ENCODE results near the gene SH2D3C.

Gene SH2D3C

GRCh38 chr9:127808347-127809001, 30.0 kb upstream of the SH2D3C start:
- DNase-seq: no peak

DNA sequence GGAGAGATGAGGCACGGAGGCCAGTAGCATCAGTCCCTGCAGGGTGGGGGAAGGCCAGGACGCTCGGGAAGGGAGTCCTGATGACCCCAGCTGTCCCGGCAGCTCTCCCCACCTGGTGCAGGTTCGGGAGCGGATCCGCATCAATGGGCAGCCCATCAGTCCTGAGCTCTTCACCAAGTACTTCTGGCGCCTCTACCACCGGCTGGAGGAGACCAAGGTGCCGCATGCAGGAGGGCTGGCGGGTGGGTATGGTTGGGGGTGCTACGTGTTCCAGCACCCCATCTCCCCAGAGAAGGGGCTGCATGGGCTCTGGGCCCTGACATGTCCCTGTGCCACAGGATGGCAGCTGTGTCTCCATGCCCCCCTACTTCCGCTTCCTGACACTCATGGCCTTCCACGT, 28.4 kb upstream of the SH2D3C start:
- no peak for DNase-seq

DNA sequence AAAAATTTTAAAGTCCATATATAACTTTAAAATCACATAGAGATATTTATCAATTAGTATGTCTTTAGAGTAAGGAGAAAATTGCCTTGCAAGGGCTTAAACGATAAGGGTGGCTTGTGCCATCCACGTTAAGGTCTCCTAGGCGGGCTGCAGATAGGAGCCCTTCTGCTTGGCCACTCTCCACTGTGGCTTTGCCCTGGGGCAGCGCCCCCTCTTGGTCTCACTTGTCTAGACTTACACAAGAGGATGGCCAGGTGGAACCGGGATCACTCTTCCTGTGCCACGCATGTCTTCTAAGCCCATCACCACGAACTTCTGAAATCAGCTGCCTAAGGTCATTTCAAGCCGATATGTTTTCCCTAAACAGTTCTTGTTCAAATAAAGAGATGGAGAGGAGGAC, 27.2 kb upstream of the SH2D3C start:
- DNase-seq: peak; percentile 25 to 44

DNA sequence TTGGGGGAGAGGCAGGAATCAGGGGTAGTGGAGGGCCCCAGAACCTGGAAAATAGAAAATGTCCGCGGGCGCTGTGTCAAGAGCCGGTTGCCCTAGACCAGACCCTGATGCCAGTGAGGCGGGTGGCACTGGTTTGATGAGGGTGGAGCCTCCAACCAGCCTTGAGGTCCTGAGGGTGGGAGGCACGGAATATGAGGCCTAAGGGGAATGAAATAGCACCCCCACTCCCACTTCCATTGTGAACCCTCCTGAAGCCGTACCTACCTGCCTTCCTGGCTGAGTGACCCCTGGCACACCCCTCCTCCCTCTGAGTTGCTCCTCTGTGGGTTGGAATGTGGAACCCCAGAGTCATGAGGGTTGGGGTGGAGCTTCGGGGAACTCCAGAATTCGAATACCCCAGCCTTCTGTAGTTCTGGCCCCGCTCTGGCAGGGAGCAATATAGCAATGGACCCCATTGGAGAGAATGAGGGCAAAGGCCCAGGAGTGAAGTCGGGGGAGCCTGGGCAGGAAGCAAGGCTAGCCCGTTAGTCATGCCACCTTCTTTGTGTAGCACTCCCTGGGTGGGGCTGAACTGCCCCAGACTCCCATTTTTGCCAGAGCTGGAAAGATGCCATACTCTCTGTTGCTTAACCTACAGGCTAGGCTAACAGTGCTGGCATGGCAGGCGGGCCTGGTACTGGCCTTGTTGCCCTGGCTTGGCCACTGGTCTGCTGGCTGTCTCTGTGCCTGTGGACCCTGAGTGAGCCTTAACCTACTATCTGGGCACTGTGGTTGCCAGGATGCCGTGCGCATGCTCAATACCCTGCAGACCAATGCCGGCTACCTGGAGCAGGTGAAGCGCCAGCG, 25.3 kb upstream of the SH2D3C start:
- DNase-seq: peak; percentile 41 to 65

GRCh38 chr9:127802576-127803443, 24.3 kb upstream of the SH2D3C start, which contains the start of gene FPGS:
TSS of gene FPGS (plus strand) at chr9:127802882. CDS start at chr9:127802925, 43 bp downstream.
- DNase-seq: peak; percentile 70 to 87

GRCh38 chr9:127801955-127802575, 23.6 kb upstream of the SH2D3C start:
- peak; percentile 70 to 72 for DNase-seq

GRCh38 chr9:127796852-127797370, 18.4 kb upstream of the SH2D3C start:
- peak; percentile 31 to 34 for DNase-seq

DNA sequence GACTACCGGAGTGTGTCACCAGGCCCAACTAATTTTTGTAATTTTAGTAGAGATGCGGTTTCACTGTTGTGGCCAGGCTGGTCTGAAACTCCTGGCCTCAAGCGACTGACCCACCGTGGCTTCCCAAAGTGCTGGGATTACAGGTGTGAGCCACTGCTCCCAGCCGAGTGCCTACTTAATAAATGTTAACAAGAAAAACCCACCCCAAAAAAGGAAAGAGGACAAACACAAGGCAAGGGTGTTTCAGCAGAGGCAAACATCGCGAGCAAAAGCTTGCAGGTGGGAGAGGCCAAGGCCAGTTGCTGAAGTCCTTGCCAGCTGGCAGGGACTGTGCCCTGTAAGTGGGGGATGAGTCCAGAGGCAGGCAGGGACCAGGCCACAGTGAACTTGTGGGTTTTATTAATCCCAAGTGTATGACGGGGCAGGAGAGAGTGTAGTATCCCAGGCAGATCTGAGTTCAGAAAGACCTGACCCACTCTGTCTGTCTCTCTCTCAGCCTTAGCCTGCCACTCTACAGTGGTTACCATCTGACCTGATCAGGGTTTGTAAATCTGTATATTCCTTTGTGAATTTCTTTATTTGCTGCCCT, 17.9 kb upstream of the SH2D3C start:
- no peak for DNase-seq

DNA sequence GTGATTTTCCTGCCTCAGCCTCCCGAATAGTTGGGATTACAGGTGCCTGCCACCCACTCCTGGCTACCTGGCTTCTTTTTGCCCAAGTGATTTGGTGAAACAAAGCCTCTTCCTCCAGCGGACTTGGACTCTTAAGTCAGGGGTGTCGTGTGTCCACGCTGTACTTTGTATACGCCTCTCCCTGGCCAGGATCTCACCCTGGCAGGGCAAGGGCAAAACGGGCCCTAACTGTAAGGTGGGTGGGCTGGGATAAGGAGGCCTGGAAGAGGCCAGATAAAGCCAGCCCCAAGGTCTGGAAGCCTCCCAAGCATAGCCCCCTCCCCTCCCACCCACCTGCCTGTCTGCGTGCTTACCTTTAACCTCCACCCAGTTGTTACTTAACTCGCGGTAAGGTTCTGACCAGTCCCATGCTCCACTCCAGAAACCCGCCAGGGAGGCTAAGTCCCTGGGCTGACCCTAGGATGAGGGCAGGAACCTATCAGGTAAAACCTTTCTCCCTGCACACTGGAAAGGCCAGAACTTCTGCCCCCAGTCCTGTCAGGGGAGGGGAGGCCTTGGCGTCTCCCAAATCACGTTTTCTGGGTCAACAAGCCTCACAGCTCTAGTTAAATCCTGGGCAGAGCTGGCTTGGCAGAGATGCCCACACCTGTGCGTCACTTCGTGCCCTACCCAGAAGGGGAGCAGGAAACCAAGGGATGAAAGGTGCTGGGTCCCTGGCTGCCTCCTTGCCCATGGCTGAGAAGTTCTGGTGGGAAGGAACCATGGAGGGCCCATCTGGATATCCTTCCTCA, 15.7 kb upstream of the SH2D3C start:
- no peak for DNase-seq

DNA sequence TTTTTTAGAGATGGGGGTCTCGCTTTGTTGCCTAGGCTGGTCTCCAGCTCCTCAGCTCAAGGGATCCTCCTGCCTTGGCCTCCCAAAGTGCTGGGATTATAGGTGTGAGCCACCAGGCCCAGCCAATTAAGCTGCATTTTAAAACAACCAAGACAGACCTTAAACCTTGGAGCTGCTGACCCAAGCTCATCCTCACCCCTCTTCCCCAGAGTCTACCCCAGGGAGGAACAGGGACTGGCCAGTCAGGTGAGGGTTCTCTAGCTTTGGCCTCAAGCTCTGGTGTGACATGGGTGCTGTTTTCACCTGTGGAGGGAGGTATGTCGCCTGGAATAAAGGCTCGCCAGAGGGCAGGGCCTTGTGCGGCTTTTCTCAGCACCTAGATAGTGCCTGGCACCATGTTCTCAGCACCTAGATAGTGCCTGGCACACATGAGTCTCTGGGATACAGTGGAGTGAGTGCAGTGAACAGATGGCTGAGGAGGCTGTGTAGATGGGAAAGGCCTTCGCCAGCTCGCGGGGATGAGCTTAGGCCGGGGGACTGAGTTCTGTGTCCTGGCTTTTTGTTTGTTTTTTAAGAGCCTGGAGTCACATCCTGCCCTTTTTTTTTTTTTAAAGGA, 14.7 kb upstream of the SH2D3C start:
- DNase-seq: no peak

DNA sequence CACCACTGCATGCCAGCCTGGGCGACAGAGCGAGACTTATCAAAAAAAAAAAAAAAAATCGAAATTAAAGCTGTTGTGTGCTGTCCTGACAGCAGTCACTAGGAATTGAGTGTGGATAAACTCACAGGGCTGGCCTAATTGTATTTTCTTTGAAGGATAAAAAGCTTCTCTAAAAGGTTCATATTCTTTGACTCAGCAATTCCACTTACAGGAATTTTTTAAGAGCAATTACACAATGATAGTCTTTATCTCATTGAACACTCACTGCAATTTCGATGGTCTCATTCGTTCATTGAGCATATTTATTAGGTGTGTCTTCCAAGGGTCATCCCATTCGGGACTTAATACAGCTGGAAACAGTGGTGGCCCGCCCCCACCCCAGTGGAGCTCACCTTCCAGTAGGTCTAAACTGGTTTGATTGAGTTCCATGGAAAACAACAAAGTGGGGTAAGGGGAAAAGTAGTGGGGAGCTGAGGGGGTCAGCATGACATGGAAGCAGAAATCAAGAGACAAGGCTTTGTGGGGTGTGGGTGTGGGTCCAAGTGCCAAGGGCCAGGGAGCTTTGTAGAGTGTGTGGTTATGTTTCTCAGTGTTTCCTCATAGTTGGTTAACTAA, 14.1 kb upstream of the SH2D3C start:
- DNase-seq: no peak

GRCh38 chr9:127791085-127791484, 12.6 kb upstream of the SH2D3C start:
- DNase-seq: no peak

DNA sequence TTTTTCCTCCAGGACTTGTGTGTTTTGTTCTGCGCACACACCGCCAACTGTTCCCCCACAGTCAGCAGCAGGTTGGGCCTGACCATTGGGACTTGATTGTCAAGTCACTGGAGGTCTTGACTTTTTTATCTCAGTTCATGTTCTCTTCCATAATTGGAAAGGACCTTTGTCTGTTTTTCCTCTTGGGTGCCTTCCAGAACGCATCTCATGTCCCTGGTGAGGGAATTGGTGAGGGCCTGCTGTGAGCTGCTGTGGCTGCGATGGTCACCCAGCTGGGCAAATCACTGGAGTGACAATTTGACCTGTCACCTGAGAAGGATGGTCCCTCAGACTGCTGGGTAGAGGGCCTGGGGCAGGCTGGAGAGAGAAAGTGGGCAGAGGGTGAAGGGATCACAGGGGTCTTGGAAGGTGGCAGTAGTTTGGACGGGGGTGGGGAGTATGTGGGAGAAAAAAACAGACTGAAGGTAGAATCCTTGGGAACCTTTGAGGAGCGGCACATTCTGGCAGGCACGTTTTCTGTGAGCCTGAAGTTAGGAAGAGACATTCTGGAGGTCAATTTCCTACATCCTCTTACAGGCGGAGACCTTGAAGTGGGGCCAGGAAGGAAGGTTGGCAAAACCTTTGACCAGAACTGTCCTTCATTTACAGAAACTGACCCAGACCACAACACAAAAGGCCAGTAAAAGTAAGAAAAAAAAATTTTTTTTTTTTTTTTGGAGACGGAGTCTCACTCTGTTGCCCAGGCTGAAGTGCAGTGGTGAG, 11.8 kb upstream of the SH2D3C start:
- DNase-seq: no peak

- DNase-seq: no peak
Measured at GRCh38 chr9:127789179-127789578, 10.7 kb upstream of the SH2D3C start.

DNA sequence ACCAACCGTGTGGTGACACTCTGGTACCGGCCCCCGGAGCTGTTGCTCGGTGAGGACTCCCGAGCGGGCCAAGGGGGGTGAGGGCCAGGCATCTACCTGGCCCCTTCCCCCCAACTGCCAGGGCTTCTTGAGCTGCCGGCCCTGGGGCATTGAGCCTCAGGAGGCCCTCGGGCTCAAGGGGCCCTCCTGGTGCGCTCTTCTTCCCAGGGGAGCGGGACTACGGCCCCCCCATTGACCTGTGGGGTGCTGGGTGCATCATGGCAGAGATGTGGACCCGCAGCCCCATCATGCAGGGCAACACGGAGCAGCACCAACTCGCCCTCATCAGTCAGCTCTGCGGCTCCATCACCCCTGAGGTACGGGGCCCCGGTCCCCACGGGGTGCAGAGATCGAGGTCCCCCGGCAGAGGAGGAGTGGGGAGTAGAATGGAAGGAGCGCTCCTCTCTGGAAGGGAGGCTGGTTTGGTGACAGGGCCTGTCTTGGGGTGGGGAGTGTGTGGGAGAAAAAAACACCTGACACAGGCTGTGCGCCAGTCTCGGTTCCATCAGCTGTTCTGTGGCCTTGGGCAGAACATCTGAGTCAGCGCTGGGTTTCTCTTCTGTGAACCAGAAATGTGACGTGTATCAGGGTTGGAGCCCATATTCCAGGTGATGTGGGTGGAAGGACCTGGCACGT, 10.0 kb upstream of the SH2D3C start:
- DNase-seq: no peak

GRCh38 chr9:127786773-127787104, 8.3 kb upstream of the SH2D3C start:
- no peak for DNase-seq

DNA sequence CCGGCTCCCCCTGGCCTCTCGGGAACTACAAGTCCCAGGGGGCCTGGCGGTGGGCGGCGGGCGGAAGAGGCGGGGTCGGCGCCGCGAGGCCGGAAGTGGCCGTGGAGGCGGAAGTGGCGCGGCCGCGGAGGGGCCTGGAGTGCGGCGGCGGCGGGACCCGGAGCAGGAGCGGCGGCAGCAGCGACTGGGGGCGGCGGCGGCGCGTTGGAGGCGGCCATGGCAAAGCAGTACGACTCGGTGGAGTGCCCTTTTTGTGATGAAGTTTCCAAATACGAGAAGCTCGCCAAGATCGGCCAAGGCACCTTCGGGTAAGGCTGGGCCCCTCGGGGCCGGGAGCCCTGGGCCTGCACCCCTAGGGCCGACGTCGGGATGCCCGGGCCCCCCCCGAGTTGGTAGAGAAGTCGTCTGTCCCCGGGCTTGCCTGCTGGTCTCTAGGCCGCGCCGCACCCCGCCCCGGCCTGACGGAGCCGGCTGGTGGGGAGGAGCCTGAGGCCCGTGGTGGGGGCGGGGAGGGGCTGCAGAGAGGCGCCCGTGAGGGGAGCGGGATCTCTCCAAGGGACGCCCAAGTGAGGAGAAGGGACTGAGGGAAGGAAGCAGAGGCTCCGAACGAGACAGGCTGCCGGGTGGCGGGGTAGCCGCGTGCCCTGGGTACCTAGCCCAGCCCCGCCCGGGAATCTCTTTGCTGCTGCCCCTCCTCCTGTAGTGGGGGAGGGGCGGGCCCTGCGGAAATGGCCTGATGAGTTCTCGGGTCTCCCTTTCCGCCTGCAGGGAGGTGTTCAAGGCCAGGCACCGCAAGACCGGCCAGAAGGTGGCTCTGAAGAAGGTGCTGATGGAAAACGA, 7.7 kb upstream of the SH2D3C start, which contains the start of gene CDK9:
Gene CDK9, plus strand, starts transcription at position 102 of the 840 bp plus-strand sequence. Its CDS starts 115 bp downstream, at position 217.
- DNase-seq: peak; percentile 90 to 93

Data from inflammatory macrophage (primary cell).